Muscle layer of duodenum (tissue), 2 donors: ENCODE measurements around the gene HADHA.

ENCODE experiments used
- H3K27ac ChIP-seq: one replicate; pipeline ENCODE4 v1.7.0; 2013; ENCODE audit warnings: mild to moderate bottlenecking, low read length
- H3K27me3 ChIP-seq: one replicate; pipeline ENCODE4 v1.7.0; 2013; ENCODE audit warnings: low read depth, mild to moderate bottlenecking, control low read depth, low read length
- H3K36me3 ChIP-seq, 2 donors: one replicate each; pipeline ENCODE4 v1.7.0; 2013; ENCODE audit warnings: low read length in 2 of 2, control low read depth in 1 of 2, mild to moderate bottlenecking in 1 of 2; ENCODE audit not compliant: insufficient read depth in 2 of 2, control insufficient read depth in 1 of 2
- H3K4me1 ChIP-seq, 2 donors: one replicate each; pipeline ENCODE4 v1.7.0; 2013; ENCODE audit warnings: low read length in 2 of 2, mild to moderate bottlenecking in 2 of 2, control low read depth in 1 of 2, moderate library complexity in 1 of 2; ENCODE audit not compliant: insufficient read depth in 2 of 2, control insufficient read depth in 1 of 2
- H3K4me3 ChIP-seq, 2 donors: one replicate each; pipeline ENCODE4 v1.7.0; 2013; ENCODE audit warnings: low read length in 2 of 2, low read depth in 1 of 2, mild to moderate bottlenecking in 1 of 2
- H3K9me3 ChIP-seq, 2 donors: one replicate each; pipeline ENCODE4 v1.7.0; 2013; ENCODE audit warnings: low read length in 2 of 2, control low read depth in 1 of 2, mild to moderate bottlenecking in 1 of 2; ENCODE audit not compliant: control insufficient read depth in 1 of 2
- donor health status: healthy.

HADHA gene

DNA sequence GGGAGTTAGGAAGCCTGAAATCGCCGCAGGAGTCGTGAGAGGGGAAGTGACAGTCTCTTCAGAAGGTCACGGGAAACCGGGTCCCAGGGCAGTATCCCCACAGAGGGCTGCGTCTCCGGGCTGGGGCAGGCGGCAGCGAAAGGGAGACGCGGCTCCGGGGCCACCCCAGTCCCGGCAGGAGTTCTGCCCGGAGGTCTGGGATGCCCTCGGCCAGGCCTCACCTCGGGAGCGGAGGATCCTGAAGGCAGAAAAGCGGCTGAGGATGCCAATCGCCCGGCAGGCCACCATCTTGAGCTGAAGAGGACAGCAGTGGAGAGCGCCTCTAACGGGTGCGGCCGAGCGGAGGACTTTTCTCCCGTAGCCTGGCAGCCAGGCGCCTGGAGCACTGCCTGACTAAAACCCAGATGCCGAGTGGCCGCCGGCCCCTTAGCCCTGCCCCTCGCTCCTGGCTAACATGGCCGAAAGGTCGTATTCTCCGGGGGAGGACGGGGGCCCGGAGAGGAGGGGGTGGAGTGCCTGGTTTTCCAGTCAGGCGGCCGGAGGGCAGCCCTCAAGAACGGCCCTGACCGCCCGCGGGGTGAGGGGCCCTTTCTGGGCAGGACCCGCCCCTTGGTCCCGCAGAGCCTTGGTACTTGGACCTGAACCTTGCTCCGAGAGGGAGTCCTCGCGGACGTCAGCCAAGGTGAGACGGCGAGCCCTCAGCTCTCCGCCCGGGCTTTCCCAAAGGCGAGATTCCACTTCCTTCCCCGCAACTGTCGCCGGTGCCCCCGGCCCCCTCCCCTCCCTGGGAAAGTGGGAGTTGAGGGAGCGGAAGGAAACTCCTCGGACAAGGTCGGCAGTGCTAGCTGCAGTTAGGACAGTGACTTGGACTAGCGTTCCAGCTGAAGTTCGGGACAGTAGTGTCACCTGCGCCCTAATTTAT is at the start of gene HADHA, which contains the start of gene HADHB:
HADHA (minus strand) TSS at position 324 of the 922 bp plus-strand sequence; CDS start at position 288, 36 bp downstream.
HADHB (plus strand) TSS at position 631 of the 922 bp plus-strand sequence. CDS start 9,316 bp downstream, outside the sequence.
- no peaks in the 10 kb centered on the region for H3K27me3 ChIP-seq
- peaks cover 0 to 8% of the 10 kb centered on the region in 2 donors for H3K36me3 ChIP-seq
- H3K27ac ChIP-seq = peak within 1 kb of the TSS; percentile 97
- H3K4me1 ChIP-seq = peaks cover 5 to 46% of the 10 kb centered on the region in 2 donors
- H3K9me3 ChIP-seq = no peaks in the 10 kb centered on the region
- peak within 1 kb of the TSS; percentile 93 to 100 for H3K4me3 ChIP-seq

- Histone ChIP-seq H3K4me3 (no peak overlapping the region), H3K4me1 (no peaks in the 10 kb centered on the region), H3K36me3 (peaks cover 3 to 9% of the 10 kb centered on the region in 2 donors), H3K27ac (no peak overlapping the region), H3K9me3 (no peaks in the 10 kb centered on the region), H3K27me3 (no peaks in the 10 kb centered on the region)
These were observed 48.2 kb upstream of the HADHA start for GRCh38 chr2:26292646-26293045.

- Histone ChIP-seq H3K9me3 (no peaks in the 10 kb centered on the region), H3K36me3 (peaks cover 19 to 25% of the 10 kb centered on the region in 2 donors), H3K27ac (no peak overlapping the region), H3K4me3 (no peak overlapping the region), H3K4me1 (no peaks in the 10 kb centered on the region), H3K27me3 (no peaks in the 10 kb centered on the region)
These were observed 45.6 kb upstream of the HADHA start for GRCh38 chr2:26290001-26290400.

DNA sequence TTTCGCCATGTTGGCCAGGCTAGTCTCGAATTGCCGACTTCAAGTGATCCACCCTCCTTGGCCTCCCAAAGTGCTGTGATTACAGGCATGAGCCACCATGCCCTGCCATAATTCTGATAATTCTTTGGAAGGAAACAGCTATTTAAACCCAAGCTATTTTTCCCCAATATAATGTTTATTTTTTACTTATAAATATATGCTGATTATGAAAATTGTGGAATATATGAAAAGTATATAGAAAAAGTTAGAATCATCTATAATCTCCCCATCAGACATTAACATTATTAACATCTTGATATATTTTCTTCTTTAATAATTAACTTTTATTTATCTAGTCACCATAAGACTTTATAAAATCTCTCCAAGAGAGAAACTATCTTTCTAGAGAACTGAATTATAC is 41.5 kb upstream of the HADHA start:
- Histone ChIP-seq H3K4me3 (no peak overlapping the region), H3K9me3 (no peaks in the 10 kb centered on the region), H3K27me3 (no peaks in the 10 kb centered on the region), H3K36me3 (peaks cover 34 to 54% of the 10 kb centered on the region in 2 donors), H3K4me1 (peaks cover 0 to 4% of the 10 kb centered on the region in 2 donors), H3K27ac (no peak overlapping the region)

DNA sequence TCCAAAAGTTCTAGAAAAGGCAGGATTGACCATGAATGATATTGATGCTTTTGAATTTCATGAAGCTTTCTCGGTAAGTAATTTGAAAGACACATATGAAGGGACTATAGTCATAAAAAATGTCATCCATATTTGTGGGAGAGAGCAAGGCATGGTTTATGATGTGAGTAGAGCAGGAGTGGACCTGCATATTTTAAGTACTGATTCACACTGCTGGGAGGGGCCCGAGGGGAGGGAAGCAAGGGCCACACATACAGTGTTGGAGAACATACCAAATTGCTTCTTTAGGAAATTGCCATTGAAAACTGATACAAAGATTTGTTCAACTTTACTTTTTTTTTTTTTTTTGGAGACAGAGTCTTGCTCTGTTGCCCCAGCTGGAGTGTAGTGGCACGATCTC is 39.7 kb upstream of the HADHA start:
- Histone ChIP-seq H3K4me1 (peaks cover 0 to 4% of the 10 kb centered on the region in 2 donors), H3K4me3 (no peak overlapping the region), H3K27ac (peak overlapping the region; percentile 0), H3K36me3 (peaks cover 44 to 62% of the 10 kb centered on the region in 2 donors), H3K9me3 (no peaks in the 10 kb centered on the region), H3K27me3 (no peaks in the 10 kb centered on the region)

GRCh38 chr2:26283606-26284005 is 39.2 kb upstream of the HADHA start:
- Histone ChIP-seq H3K36me3 (peaks cover 50 to 67% of the 10 kb centered on the region in 2 donors), H3K4me1 (peaks cover 0 to 4% of the 10 kb centered on the region in 2 donors), H3K27me3 (no peaks in the 10 kb centered on the region), H3K4me3 (no peak overlapping the region), H3K9me3 (no peaks in the 10 kb centered on the region), H3K27ac (peak overlapping the region; percentile 0)

DNA sequence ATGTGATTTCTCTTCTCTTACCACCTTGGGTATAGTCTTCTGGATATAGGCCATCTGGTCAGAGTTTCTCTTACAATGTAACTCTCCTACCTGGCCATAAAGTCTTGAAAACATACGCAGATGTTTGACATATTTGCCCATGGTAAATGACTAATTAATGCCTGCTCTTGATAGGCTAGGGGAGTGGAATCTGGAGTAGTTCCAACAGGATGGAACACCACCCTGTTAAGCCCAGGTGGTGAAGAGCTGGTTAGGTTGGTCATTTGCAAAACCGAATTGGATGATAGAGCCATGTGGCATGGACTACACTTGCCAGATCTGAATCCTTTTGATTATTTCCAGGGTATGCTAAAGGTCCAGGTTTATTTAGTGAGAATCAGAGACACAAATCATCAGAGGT is 36.8 kb upstream of the HADHA start:
- Histone ChIP-seq H3K9me3 (no peaks in the 10 kb centered on the region), H3K27me3 (no peaks in the 10 kb centered on the region), H3K36me3 (peaks cover 48 to 76% of the 10 kb centered on the region in 2 donors), H3K4me3 (no peak overlapping the region), H3K27ac (no peak overlapping the region), H3K4me1 (peaks cover 0 to 4% of the 10 kb centered on the region in 2 donors)

- peaks cover 4% of the 10 kb centered on the region in 2 donors for H3K4me1 ChIP-seq
- H3K27me3 ChIP-seq = no peaks in the 10 kb centered on the region
- no peaks in the 10 kb centered on the region for H3K9me3 ChIP-seq
- H3K36me3 ChIP-seq = peaks cover 48 to 80% of the 10 kb centered on the region in 2 donors
- no peak overlapping the region for H3K27ac ChIP-seq
- H3K4me3 ChIP-seq = no peak overlapping the region
These were observed 35.5 kb upstream of the HADHA start for GRCh38 chr2:26279886-26280285.

DNA sequence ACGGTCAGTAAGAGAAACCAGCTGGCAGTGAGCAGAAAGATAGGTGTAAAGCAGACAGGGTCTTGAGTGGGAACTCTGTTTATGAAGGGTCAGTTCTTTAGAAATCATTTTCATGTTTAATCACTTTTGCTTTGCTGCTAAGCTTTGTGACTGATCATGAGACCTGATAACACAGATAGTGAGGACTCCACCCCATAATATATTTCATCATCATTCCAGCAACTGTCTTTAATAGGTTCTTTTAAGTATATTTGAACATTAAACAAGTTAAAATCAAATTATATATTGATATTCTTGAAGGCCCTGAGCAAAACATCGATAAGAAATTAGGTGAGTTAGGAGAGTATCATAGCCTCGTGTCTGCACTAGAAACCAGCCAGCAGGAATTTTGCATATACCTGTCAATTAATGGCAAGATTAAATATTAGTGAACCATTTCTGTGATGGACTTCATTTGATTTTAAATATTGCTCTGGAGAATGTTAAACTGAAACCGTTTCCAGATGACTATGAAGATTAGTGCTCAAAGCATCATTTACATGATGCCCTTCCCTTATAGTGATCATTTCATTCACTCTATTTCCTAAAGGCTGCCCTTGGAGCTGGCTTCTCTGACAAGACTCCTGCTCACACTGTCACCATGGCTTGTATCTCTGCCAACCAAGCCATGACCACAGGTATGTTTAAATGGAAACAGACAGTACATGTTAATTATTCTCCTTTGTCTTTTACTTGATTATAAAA is 32.2 kb upstream of the HADHA start:
- no peaks in the 10 kb centered on the region for H3K27me3 ChIP-seq
- no peaks in the 10 kb centered on the region for H3K9me3 ChIP-seq
- H3K27ac ChIP-seq = no peak overlapping the region
- H3K36me3 ChIP-seq = peaks cover 33 to 62% of the 10 kb centered on the region in 2 donors
- peaks cover 0 to 16% of the 10 kb centered on the region in 2 donors for H3K4me1 ChIP-seq
- H3K4me3 ChIP-seq = no peak overlapping the region

DNA sequence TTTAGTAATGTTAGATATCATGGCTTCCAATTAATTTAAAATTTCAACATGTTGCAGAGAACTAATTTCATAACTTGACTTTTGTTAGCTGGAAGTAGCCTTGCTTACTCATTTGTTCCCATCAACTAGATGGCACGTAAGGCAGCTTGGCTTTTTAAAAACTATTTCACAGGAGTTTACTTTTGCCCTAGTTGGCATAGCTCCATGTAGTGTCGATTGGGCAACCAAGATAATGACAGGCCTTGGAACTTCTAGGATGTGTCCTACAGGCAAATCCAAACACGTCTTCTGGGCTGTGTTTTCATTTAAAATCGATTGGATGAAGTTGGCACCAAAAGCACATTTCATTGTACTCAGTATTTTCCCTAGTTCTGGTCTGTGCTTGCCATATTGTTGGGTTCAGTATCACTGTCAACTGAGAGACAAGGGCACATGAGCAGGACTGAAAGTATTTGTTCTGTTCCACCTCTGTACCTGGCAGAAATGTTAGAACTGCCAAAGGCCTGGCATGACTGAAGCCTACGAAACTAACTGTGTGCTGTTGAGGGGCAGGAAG is 29.7 kb upstream of the HADHA start:
- peaks cover 0 to 16% of the 10 kb centered on the region in 2 donors for H3K4me1 ChIP-seq
- peak overlapping the region; percentile 93 for H3K27ac ChIP-seq
- peak overlapping the region in 1 of 2 donors; percentile 15 for H3K4me3 ChIP-seq
- peaks cover 22 to 42% of the 10 kb centered on the region in 2 donors for H3K36me3 ChIP-seq
- H3K9me3 ChIP-seq = no peaks in the 10 kb centered on the region
- H3K27me3 ChIP-seq = no peaks in the 10 kb centered on the region

DNA sequence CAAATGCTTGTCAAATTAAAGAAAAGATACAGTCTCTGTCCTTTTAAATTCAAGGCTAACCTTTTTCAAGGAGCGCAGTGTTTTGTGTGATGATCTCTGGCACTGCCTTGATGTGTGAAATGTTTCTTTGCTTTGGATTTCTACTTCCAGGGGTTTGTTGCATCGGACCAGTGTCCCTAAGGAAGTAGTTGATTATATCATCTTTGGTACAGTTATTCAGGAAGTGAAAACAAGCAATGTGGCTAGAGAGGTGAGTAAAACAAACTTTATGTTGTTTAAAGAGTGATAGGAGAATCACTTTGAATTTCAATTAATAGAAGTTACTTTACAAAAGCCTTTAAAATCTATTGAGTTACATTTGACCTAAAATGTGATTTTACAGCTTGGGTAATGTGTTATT is 29.1 kb upstream of the HADHA start:
- no peak overlapping the region for H3K4me3 ChIP-seq
- peaks cover 16 to 39% of the 10 kb centered on the region in 2 donors for H3K36me3 ChIP-seq
- no peaks in the 10 kb centered on the region for H3K9me3 ChIP-seq
- peaks cover 0 to 16% of the 10 kb centered on the region in 2 donors for H3K4me1 ChIP-seq
- peak overlapping the region; percentile 93 for H3K27ac ChIP-seq
- H3K27me3 ChIP-seq = no peaks in the 10 kb centered on the region
